HCT116 (cell line): ENCODE data around the gene SIRPB2.

Source experiments
- CEBPB ChIP-seq: IDR thresholded peaks from 2 replicates; pipeline ENCODE4 v1.6.1; 2012; ENCODE audit warnings: low read depth
- EZH2 ChIP-seq: fragments of 200-600 bp; sonication (generic); IDR thresholded peaks from 2 replicates; pipeline ENCODE4 v1.6.1; 2017; ENCODE audit warnings: antibody characterized with exemption, mixed run types
- FOSL1 ChIP-seq: IDR thresholded peaks from 2 replicates; pipeline ENCODE4 v1.6.1; 2012; ENCODE audit warnings: low read depth
- JUND ChIP-seq: IDR thresholded peaks from 2 replicates; pipeline ENCODE4 v1.6.1; 2012
- POLR2AphosphoS5 ChIP-seq: IDR thresholded peaks from 2 replicates; pipeline ENCODE4 v1.6.1; 2011; ENCODE audit warnings: mild to moderate bottlenecking, low read depth, low read length, moderate library complexity
- RAD21 ChIP-seq: IDR thresholded peaks from 2 replicates; pipeline ENCODE4 v1.6.1; 2012; ENCODE audit warnings: low read depth, mild to moderate bottlenecking
- SP1 ChIP-seq: IDR thresholded peaks from 2 replicates; pipeline ENCODE4 v1.6.1; 2012; ENCODE audit warnings: low read depth
- ZNF274 ChIP-seq: fragments of 200-500 bp; sonication (Bioruptor generic); IDR thresholded peaks from 2 replicates; pipeline ENCODE4 v1.6.1; 2014; ENCODE audit warnings: mild to moderate bottlenecking, low read depth, low read length, inconsistent platforms
- TF ChIP-seq, protein P1 (sequence below), 3 experiments: fragments of 200-600 bp in 1 of 3; sonication (generic) in 1 of 3; IDR thresholded peaks in 2 of 3; conservative IDR thresholded peaks in 1 of 3; 2 replicates each; pipeline ENCODE4 v1.5.1; 2012 to 2017; ENCODE audit warnings: low read depth in 2 of 3, low read length in 2 of 3, antibody characterized with exemption in 1 of 3, borderline replicate concordance in 1 of 3, control low read depth in 1 of 3, mild to moderate bottlenecking in 1 of 3, mixed read lengths in 1 of 3, mixed run types in 1 of 3, moderate library complexity in 1 of 3; ENCODE audit not compliant: insufficient read depth in 1 of 3
- TF ChIP-seq, protein P2 (sequence below): IDR thresholded peaks from 2 replicates; pipeline ENCODE4 v1.6.1; 2012; ENCODE audit warnings: low read depth

- TF ChIP-seq CEBPB (no peak), SP1 (no peak), RAD21 (no peak), ZNF274 (no peak), EZH2 (no peak), POLR2AphosphoS5 (no peak), JUND (no peak), FOSL1 (no peak)
- TF ChIP-seq, protein P1, sequence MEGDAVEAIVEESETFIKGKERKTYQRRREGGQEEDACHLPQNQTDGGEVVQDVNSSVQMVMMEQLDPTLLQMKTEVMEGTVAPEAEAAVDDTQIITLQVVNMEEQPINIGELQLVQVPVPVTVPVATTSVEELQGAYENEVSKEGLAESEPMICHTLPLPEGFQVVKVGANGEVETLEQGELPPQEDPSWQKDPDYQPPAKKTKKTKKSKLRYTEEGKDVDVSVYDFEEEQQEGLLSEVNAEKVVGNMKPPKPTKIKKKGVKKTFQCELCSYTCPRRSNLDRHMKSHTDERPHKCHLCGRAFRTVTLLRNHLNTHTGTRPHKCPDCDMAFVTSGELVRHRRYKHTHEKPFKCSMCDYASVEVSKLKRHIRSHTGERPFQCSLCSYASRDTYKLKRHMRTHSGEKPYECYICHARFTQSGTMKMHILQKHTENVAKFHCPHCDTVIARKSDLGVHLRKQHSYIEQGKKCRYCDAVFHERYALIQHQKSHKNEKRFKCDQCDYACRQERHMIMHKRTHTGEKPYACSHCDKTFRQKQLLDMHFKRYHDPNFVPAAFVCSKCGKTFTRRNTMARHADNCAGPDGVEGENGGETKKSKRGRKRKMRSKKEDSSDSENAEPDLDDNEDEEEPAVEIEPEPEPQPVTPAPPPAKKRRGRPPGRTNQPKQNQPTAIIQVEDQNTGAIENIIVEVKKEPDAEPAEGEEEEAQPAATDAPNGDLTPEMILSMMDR (IDR thresholded peaks at IDR 0.05 in 2 of 3, conservative IDR thresholded peaks at IDR 0.05 in 1 of 3; ENCODE audit: borderline replicate concordance in 1 of 3, insufficient read depth in 1 of 3, low read depth in 2 of 3, low read length in 2 of 3): no peak
- TF ChIP-seq, protein P2, sequence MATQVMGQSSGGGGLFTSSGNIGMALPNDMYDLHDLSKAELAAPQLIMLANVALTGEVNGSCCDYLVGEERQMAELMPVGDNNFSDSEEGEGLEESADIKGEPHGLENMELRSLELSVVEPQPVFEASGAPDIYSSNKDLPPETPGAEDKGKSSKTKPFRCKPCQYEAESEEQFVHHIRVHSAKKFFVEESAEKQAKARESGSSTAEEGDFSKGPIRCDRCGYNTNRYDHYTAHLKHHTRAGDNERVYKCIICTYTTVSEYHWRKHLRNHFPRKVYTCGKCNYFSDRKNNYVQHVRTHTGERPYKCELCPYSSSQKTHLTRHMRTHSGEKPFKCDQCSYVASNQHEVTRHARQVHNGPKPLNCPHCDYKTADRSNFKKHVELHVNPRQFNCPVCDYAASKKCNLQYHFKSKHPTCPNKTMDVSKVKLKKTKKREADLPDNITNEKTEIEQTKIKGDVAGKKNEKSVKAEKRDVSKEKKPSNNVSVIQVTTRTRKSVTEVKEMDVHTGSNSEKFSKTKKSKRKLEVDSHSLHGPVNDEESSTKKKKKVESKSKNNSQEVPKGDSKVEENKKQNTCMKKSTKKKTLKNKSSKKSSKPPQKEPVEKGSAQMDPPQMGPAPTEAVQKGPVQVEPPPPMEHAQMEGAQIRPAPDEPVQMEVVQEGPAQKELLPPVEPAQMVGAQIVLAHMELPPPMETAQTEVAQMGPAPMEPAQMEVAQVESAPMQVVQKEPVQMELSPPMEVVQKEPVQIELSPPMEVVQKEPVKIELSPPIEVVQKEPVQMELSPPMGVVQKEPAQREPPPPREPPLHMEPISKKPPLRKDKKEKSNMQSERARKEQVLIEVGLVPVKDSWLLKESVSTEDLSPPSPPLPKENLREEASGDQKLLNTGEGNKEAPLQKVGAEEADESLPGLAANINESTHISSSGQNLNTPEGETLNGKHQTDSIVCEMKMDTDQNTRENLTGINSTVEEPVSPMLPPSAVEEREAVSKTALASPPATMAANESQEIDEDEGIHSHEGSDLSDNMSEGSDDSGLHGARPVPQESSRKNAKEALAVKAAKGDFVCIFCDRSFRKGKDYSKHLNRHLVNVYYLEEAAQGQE: no peak
Observed at GRCh38 chr20:1486566-1486965, 4.7 kb downstream of the SIRPB2 start.
